ENCODE data around the gene ZNF500.

GRCh38 chr16:4736546-4736945, 30.4 kb downstream of the ZNF500 start:
- TF ChIP-seq CTCF (IDR thresholded peaks at IDR 0.05) (no peak), POLR2A (IDR thresholded peaks at IDR 0.05) (no peak)
